HepG2 (cell line): ENCODE data around the gene GNG7. TPM values are rescaled to one million over a fixed set of nuclear protein-coding genes. Genes with fewer than 3 reads are reported as not detected.

Source experiments
- ATF3 ChIP-seq: sonication (generic); formaldehyde crosslinking; IDR thresholded peaks from 2 replicates; pipeline ENCODE4 v1.4.0; 2020; ENCODE audit warnings: missing genetic modification reagents
- ATF4 ChIP-seq, 2 experiments: fragments of 450-650 bp in 1 of 2; sonication (generic) in 1 of 2; formaldehyde crosslinking; IDR thresholded peaks; 2 replicates each; pipeline versions ENCODE4 v1.5.0 to v1.8.0; 2020 to 2022; ENCODE audit warnings: mild to moderate bottlenecking in 1 of 2, missing genetic modification reagents in 1 of 2
- BATF2 ChIP-seq: sonication (generic); formaldehyde crosslinking; IDR thresholded peaks from 2 replicates; pipeline ENCODE4 v1.8.0; 2022; ENCODE audit warnings: mild to moderate bottlenecking, missing genetic modification reagents, moderate library complexity
- BCL6 ChIP-seq: IDR thresholded peaks from 2 replicates; pipeline ENCODE4 v1.6.1; 2016; ENCODE audit warnings: missing genetic modification reagents, missing compliant biosample characterization
- CEBPG ChIP-seq: IDR thresholded peaks from 2 replicates; pipeline ENCODE4 v1.6.1; 2016
- CTCF ChIP-seq: sonication (generic); formaldehyde crosslinking; IDR thresholded peaks from 2 replicates; pipeline ENCODE4 v1.5.0; 2020; ENCODE audit warnings: mild to moderate bottlenecking, missing genetic modification reagents, moderate library complexity
- FOSL2 ChIP-seq: sonication (generic); formaldehyde crosslinking; IDR thresholded peaks from 2 replicates; pipeline ENCODE4 v1.4.0; 2020; ENCODE audit warnings: missing genetic modification reagents
- HNF4A ChIP-seq: sonication (generic); formaldehyde crosslinking; IDR thresholded peaks from 2 replicates; pipeline ENCODE4 v1.4.0; 2020; ENCODE audit warnings: missing genetic modification reagents
- ISL2 ChIP-seq: sonication (generic); formaldehyde crosslinking; IDR thresholded peaks from 2 replicates; pipeline ENCODE4 v1.5.0; 2020; ENCODE audit warnings: missing genetic modification reagents
- PHF20 ChIP-seq: sonication (generic); formaldehyde crosslinking; IDR thresholded peaks from 2 replicates; pipeline ENCODE4 v1.5.0; 2020; ENCODE audit warnings: mild to moderate bottlenecking, missing genetic modification reagents
- PPARG ChIP-seq: conservative IDR thresholded peaks from 2 replicates; pipeline ENCODE4 v1.6.1; 2016; ENCODE audit warnings: missing biosample characterization, missing genetic modification reagents
- RARA ChIP-seq: IDR thresholded peaks from 2 replicates; pipeline ENCODE4 v1.6.1; 2016; ENCODE audit warnings: missing genetic modification reagents, missing compliant biosample characterization
- SP1 ChIP-seq, 2 experiments: fragments of 450-650 bp in 1 of 2; sonication (generic) in 1 of 2; formaldehyde crosslinking in 1 of 2; IDR thresholded peaks; 2 replicates each; pipeline versions ENCODE4 v1.4.0 to v1.6.1; 2016 to 2020; ENCODE audit warnings: missing genetic modification reagents in 1 of 2
- TFDP2 ChIP-seq: sonication (generic); formaldehyde crosslinking; IDR thresholded peaks from 2 replicates; pipeline ENCODE4 v1.4.0; 2020; ENCODE audit warnings: missing genetic modification reagents
- USF2 ChIP-seq, 2 experiments: sonication (generic) in 1 of 2; formaldehyde crosslinking in 1 of 2; IDR thresholded peaks; 2 replicates each; pipeline versions ENCODE4 v1.5.1 to v1.6.1; 2011 to 2020; ENCODE audit warnings: borderline replicate concordance in 1 of 2, low read depth in 1 of 2, low read length in 1 of 2, mild to moderate bottlenecking in 1 of 2, missing genetic modification reagents in 1 of 2, moderate library complexity in 1 of 2
- ZBTB21 ChIP-seq: sonication (generic); formaldehyde crosslinking; IDR thresholded peaks from 2 replicates; pipeline ENCODE4 v1.4.0; 2020; ENCODE audit warnings: missing genetic modification reagents
- ZFP36 ChIP-seq: fragments of 150-350 bp; IDR thresholded peaks from 2 replicates; pipeline ENCODE4 v1.6.1; 2018; ENCODE audit warnings: borderline replicate concordance, low read length, low read depth; ENCODE audit not compliant: partially characterized antibody
- ZFP82 ChIP-seq: sonication (generic); formaldehyde crosslinking; IDR thresholded peaks from 2 replicates; pipeline ENCODE4 v1.5.1; 2020; ENCODE audit warnings: mild to moderate bottlenecking, missing genetic modification reagents, borderline replicate concordance
- ZNF33A ChIP-seq: sonication (generic); formaldehyde crosslinking; IDR thresholded peaks from 2 replicates; pipeline ENCODE4 v1.5.1; 2020; ENCODE audit warnings: missing genetic modification reagents, mild to moderate bottlenecking, moderate library complexity, borderline replicate concordance
- ZNF367 ChIP-seq: sonication (generic); formaldehyde crosslinking; IDR thresholded peaks from 2 replicates; pipeline ENCODE4 v1.4.0; 2020; ENCODE audit warnings: missing genetic modification reagents, borderline replicate concordance
- ZNF670 ChIP-seq: sonication (generic); formaldehyde crosslinking; IDR thresholded peaks from 2 replicates; pipeline ENCODE4 v1.8.0; 2022; ENCODE audit warnings: mild to moderate bottlenecking, missing genetic modification reagents, borderline replicate concordance
- ZNF703 ChIP-seq: sonication (generic); formaldehyde crosslinking; IDR thresholded peaks from 2 replicates; pipeline ENCODE4 v1.5.1; 2020; ENCODE audit warnings: missing genetic modification reagents, mild to moderate bottlenecking, moderate library complexity, borderline replicate concordance
- ZNF839 ChIP-seq: sonication (generic); formaldehyde crosslinking; IDR thresholded peaks from 2 replicates; pipeline ENCODE4 v1.4.0; 2020; ENCODE audit warnings: missing genetic modification reagents, mild to moderate bottlenecking, borderline replicate concordance
- polyA plus RNA-seq, 8 experiments: library from polyadenylated mRNA; depleted of rRNA in 3 of 8; stranded (reverse) in 7 of 8; unstranded in 1 of 8; fragments of >200 nt; fragmentation: Illumina TruSeq in 4 of 8; extraction: Trizol in 4 of 8; gene quantifications; 2 replicates each; pipeline versions ENCODE4 v1.2.1 to v1.2.3, GENCODE V29; 2011 to 2016; ENCODE audit warnings: low read depth in 4 of 8, missing spikeins in 1 of 8, mixed read lengths in 1 of 8; ENCODE audit not compliant: insufficient read depth in 1 of 8
- total RNA-seq, 5 experiments: library from RNA; depleted of rRNA; stranded (reverse); fragments of >200 nt; fragmentation: Illumina TruSeq; extraction: Trizol; gene quantifications; 2 replicates each; pipeline ENCODE4 v1.2.3, GENCODE V29; 2016; ENCODE audit warnings: low read depth in 1 of 5

Gene GNG7
- total and polyA plus RNA-seq, 2 of the 13 experiments (the other 11 are each of a cell fraction or from before 2014, with no cell fraction given), result 1.4 to 3.3 TPM

GRCh38 chr19:2703691-2704216, 1.3 kb upstream of the GNG7 start (continued):
- TF ChIP-seq ZNF703 (CRISPR knock-in tag) (no peak), ZNF367 (CRISPR knock-in tag) (no peak), ZNF670 (CRISPR knock-in tag) (no peak), ZBTB21 (CRISPR knock-in tag) (peak; percentile 44; the same call in 1 of the 2 replicates), PHF20 (CRISPR knock-in tag) (no peak), BATF2 (CRISPR knock-in tag) (no peak), ZNF839 (CRISPR knock-in tag) (no peak), ZFP82 (CRISPR knock-in tag) (no peak), RARA (CRISPR knock-in tag) (no peak), TFDP2 (CRISPR knock-in tag) (no peak), PPARG (CRISPR knock-in tag) (no peak), CEBPG (peak; percentile 63), USF2 (IDR thresholded peaks at IDR 0.05; ENCODE audit: low read depth, low read length) (no peak), USF2 (CRISPR knock-in tag; IDR thresholded peaks at IDR 0.05; ENCODE audit: borderline replicate concordance) (no peak), ISL2 (no peak), ATF4 (CRISPR knock-in tag; IDR thresholded peaks at IDR 0.05) (peak in 1 of 2 experiments; percentile 87; a peak in 2 of 4 replicates), ZNF33A (CRISPR knock-in tag) (no peak), CTCF (CRISPR knock-in tag) (peak; percentile 21; the same call in 1 of the 2 replicates), HNF4A (CRISPR knock-in tag) (peak; percentile 7; the same call in 1 of the 2 replicates), FOSL2 (CRISPR knock-in tag) (0 out of 2 replicates have a peak, but pooled peaks have one; percentile 22), BCL6 (CRISPR knock-in tag) (peak; percentile 20; the same call in 1 of the 2 replicates), SP1 (IDR thresholded peaks at IDR 0.05) (no peak), SP1 (CRISPR knock-in tag; IDR thresholded peaks at IDR 0.05) (no peak), ZFP36 (no peak), ATF3 (CRISPR knock-in tag) (no peak)
